ENCODE data around the gene NEK6.

Gene NEK6

DNA sequence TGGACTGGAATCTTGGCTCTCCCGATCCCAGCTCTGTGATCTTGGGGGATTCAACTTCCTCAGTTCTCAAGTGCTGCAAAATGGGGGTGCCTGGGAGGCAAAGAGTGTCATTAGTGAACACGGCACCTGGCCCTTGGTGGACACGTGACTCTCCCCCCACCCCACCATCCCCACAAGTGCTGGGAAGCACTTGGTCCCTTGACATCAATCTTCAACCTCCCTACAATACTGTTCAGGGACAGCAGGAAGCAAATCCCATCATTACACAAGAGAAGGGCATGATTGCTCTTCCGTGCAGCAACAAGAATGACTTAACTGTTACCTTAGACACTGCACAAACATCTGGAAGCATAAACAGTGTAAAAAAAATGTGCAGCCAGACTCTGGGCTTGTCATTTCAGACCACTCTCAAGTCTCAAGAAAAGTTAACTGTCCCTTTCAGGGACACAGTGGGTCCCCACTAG is 96.1 kb downstream of the NEK6 start:
- H3K9ac ChIP-seq = no peak overlapping the region
- 0 out of 2 replicates have a peak, but pooled peaks cover 7% of the 10 kb centered on the region for H4K20me1 ChIP-seq (ENCODE audit: insufficient read depth)
- no peaks in the 10 kb centered on the region for H3K36me3 ChIP-seq (ENCODE audit: insufficient read depth)
- H3K4me1 ChIP-seq (ENCODE audit: low read depth, poor library complexity, severe bottlenecking) = no peaks in the 10 kb centered on the region
- H3K27me3 ChIP-seq (ENCODE audit: insufficient read depth, low read depth) = no peaks in the 10 kb centered on the region
- peaks cover 8% of the 10 kb centered on the region; the same call in 1 of the 2 replicates for H3K79me2 ChIP-seq (ENCODE audit: insufficient read depth, low read depth)
- no peak overlapping the region for H3K4me3 ChIP-seq (IDR thresholded peaks at IDR 0.05; ENCODE audit: insufficient read depth, low read depth, low read length)
- no peak overlapping the region for H2AFZ ChIP-seq (ENCODE audit: low read depth)
- H3K27ac ChIP-seq = no peak overlapping the region
- no peak overlapping the region for H3K4me2 ChIP-seq
- TF ChIP-seq, protein P1, sequence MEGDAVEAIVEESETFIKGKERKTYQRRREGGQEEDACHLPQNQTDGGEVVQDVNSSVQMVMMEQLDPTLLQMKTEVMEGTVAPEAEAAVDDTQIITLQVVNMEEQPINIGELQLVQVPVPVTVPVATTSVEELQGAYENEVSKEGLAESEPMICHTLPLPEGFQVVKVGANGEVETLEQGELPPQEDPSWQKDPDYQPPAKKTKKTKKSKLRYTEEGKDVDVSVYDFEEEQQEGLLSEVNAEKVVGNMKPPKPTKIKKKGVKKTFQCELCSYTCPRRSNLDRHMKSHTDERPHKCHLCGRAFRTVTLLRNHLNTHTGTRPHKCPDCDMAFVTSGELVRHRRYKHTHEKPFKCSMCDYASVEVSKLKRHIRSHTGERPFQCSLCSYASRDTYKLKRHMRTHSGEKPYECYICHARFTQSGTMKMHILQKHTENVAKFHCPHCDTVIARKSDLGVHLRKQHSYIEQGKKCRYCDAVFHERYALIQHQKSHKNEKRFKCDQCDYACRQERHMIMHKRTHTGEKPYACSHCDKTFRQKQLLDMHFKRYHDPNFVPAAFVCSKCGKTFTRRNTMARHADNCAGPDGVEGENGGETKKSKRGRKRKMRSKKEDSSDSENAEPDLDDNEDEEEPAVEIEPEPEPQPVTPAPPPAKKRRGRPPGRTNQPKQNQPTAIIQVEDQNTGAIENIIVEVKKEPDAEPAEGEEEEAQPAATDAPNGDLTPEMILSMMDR (conservative IDR thresholded peaks at IDR 0.05; ENCODE audit: low read depth, low read length) = no peak

DNA sequence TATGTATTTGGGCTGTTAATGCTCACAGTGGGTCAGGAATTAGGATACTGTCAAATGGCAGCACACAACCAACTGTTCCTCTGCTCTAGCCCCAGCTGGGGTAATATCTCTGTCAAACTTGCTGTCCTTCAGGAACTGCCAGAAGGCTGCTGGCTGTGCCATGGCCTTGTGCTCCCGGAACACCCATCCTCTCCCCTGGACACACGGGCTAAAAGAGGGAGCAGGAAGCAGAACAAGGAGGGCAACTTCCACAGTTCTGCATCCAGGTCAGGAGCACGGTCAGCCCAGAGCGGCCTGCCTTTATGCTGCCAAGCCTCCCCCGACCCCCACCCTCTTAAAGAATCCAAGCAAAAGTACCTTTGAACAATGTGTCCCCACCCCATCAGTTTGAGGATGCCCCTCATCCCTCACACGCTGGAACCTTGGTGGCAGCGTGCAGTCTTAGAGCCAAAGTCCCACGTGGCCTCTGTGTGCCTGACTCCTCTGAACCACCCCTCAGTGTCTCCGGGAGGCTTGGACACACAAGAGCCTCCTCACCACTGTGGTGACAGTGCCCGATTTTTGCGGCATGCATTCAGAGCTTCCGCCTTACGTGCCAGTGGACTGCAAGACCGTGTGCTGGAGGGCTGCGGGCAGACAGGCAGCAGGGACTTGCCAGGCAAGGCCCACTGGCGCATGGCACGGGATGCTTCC is 96.7 kb downstream of the NEK6 start:
- H3K27ac ChIP-seq = no peak overlapping the region
- H3K4me1 ChIP-seq (ENCODE audit: low read depth, poor library complexity, severe bottlenecking) = no peaks in the 10 kb centered on the region
- H2AFZ ChIP-seq (ENCODE audit: low read depth) = no peak overlapping the region
- no peaks in the 10 kb centered on the region for H3K36me3 ChIP-seq (ENCODE audit: insufficient read depth)
- H3K4me2 ChIP-seq = no peak overlapping the region
- H3K4me3 ChIP-seq (IDR thresholded peaks at IDR 0.05; ENCODE audit: insufficient read depth, low read depth, low read length) = no peak overlapping the region
- TF ChIP-seq, protein P1 (conservative IDR thresholded peaks at IDR 0.05; ENCODE audit: low read depth, low read length) = no peak
- H3K9ac ChIP-seq = no peak overlapping the region
- H3K79me2 ChIP-seq (ENCODE audit: insufficient read depth, low read depth) = peaks cover 15% of the 10 kb centered on the region; the same call in 1 of the 2 replicates
- H4K20me1 ChIP-seq (ENCODE audit: insufficient read depth) = 0 out of 2 replicates have a peak, but pooled peaks cover 7% of the 10 kb centered on the region
- no peaks in the 10 kb centered on the region for H3K27me3 ChIP-seq (ENCODE audit: insufficient read depth, low read depth)

DNA sequence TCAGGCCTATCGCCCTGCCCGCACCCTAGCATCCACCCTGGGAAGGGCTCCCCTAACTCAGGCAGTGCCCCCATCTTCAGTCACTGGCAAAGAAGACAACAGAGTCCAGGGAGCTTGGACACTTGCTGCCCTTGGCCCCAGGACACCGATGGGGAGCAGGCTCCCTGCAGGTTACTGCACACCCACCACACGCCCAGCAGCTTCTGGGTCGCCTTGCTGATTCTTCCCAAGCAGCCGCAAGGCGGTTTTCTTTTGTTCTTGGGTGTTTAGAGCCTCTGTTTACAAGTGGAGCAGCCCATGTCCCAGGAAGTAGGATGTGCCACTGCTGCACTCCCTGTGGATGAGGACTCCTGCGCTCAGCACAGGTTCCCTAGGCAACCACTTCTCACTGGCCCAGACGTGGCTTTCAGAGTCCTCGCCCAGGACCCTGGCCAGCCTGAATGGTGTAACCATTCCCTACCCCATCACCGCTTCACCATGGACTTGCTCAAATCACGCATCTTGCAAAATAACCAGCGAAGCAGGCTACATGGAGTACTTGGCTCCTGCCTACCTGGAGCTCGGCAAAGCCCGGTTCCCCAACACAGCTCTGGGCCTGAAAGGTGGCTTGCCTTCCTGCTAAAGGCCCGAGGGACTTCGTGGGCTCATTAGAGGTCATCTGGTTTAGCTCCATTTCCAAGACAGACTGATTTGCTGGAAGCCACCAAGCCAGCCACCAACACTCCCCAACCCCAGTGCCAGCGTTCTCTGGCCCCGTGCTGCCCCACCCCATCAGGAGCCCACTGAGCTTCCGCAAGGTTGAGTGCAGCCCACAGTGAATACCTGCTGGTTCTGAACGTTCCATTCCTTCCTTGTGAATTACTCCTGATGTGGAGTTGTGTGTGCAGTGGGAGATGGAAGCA is 97.5 kb downstream of the NEK6 start:
- no peak overlapping the region for H3K4me3 ChIP-seq (IDR thresholded peaks at IDR 0.05; ENCODE audit: insufficient read depth, low read depth, low read length)
- H3K4me2 ChIP-seq = no peak overlapping the region
- 0 out of 2 replicates have a peak, but pooled peaks cover 7% of the 10 kb centered on the region for H4K20me1 ChIP-seq (ENCODE audit: insufficient read depth)
- no peak overlapping the region for H2AFZ ChIP-seq (ENCODE audit: low read depth)
- no peaks in the 10 kb centered on the region for H3K4me1 ChIP-seq (ENCODE audit: low read depth, poor library complexity, severe bottlenecking)
- H3K9ac ChIP-seq = no peak overlapping the region
- H3K79me2 ChIP-seq (ENCODE audit: insufficient read depth, low read depth) = peaks cover 22% of the 10 kb centered on the region; the same call in 1 of the 2 replicates
- TF ChIP-seq, protein P1 (conservative IDR thresholded peaks at IDR 0.05; ENCODE audit: low read depth, low read length) = no peak
- H3K27me3 ChIP-seq (ENCODE audit: insufficient read depth, low read depth) = no peaks in the 10 kb centered on the region
- H3K36me3 ChIP-seq (ENCODE audit: insufficient read depth) = no peaks in the 10 kb centered on the region
- H3K27ac ChIP-seq = no peak overlapping the region

DNA sequence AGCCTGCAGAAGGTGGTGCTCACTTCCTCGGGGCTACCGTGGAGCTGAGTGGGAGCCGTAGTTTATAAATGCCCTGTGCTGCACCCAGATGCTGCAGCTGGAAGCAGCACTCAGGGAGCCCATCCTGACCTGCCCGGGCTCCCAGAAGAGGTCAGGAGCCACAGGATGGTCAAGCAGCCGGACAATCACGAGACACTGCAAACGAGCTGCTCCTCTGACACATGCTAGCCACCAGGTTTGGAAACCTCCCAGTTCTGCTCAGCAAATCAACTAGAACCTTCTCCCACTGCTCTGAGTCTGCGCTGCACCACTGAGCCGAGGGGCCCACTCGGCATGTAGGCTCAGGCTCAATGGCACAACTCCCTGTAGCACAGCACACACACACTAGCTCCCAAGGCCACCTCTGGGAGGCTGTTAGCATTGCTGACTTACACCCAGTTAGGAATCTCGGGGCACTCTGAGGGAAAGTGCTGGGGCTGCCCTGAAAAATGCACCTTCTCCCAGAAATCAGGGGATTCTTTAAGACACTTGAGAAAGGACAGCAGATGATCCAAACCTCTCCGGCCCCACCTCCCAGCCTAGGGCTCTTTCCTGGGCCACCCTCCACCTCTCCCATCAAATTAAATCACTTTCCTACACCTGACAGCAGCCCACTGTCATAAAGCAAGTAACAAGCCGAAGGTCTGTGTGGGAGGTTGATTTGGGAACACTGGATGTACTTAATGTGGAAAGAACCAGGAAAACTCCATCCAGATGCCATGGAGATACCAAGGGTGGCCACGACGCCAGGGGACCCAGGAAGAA is 98.4 kb downstream of the NEK6 start:
- H3K36me3 ChIP-seq (ENCODE audit: insufficient read depth) = no peaks in the 10 kb centered on the region
- no peak overlapping the region for H3K27ac ChIP-seq

More for the DNA sequence above, 98.4 kb downstream of the NEK6 start:
- no peaks in the 10 kb centered on the region for H3K4me1 ChIP-seq (ENCODE audit: low read depth, poor library complexity, severe bottlenecking)
- no peak overlapping the region for H3K9ac ChIP-seq
- H3K4me3 ChIP-seq (IDR thresholded peaks at IDR 0.05; ENCODE audit: insufficient read depth, low read depth, low read length) = no peak overlapping the region
- TF ChIP-seq, protein P1 (conservative IDR thresholded peaks at IDR 0.05; ENCODE audit: low read depth, low read length) = no peak
- H3K27me3 ChIP-seq (ENCODE audit: insufficient read depth, low read depth) = no peaks in the 10 kb centered on the region
- H4K20me1 ChIP-seq (ENCODE audit: insufficient read depth) = 0 out of 2 replicates have a peak, but pooled peaks cover 7% of the 10 kb centered on the region
- no peak overlapping the region for H2AFZ ChIP-seq (ENCODE audit: low read depth)
- H3K79me2 ChIP-seq (ENCODE audit: insufficient read depth, low read depth) = peaks cover 22% of the 10 kb centered on the region; the same call in 1 of the 2 replicates
- no peak overlapping the region for H3K4me2 ChIP-seq

All from KMS-11 (cell line).